HG03060 (cell line): Measurements from ENCODE around the gene GFI1B.
"Not testable (repeated sequence)": the region's sequence is repeated elsewhere in the genome, so short reads cannot be mapped to it uniquely, and the experiment has no call there.

Experiments
- ATAC-seq: cut with Tn5 transposase; IDR thresholded peaks from one replicate; pipeline ENCODE4 v1.9.1; 2021; ENCODE audit warnings: low read depth, moderate number of reproducible peaks; ENCODE audit not compliant: unreplicated experiment

The GFI1B gene

DNA sequence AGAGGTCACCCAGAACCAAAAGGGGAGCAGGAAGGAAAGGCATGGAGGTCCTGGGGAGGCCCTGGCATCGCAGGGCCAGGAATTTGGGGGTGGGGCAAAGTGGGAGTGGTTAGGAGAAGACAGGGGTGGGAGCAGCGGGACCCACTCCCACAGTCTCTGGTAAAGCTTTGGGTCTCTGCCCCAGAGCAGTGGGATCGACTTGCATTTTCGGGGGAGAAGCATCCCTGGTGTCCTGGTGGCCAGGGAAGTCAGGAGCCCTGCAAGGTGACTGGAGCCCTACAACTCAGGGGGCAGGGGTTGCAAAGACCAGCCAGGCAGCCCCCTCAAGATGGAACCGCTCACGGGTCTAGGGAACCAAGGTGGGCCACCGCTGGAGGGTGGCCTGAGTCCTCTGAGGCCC lies 29.9 kb downstream of the GFI1B start:
- no peak for ATAC-seq

GRCh38 chr9:133008824-133009223 lies 30.3 kb downstream of the GFI1B start:
- ATAC-seq = no peak

DNA sequence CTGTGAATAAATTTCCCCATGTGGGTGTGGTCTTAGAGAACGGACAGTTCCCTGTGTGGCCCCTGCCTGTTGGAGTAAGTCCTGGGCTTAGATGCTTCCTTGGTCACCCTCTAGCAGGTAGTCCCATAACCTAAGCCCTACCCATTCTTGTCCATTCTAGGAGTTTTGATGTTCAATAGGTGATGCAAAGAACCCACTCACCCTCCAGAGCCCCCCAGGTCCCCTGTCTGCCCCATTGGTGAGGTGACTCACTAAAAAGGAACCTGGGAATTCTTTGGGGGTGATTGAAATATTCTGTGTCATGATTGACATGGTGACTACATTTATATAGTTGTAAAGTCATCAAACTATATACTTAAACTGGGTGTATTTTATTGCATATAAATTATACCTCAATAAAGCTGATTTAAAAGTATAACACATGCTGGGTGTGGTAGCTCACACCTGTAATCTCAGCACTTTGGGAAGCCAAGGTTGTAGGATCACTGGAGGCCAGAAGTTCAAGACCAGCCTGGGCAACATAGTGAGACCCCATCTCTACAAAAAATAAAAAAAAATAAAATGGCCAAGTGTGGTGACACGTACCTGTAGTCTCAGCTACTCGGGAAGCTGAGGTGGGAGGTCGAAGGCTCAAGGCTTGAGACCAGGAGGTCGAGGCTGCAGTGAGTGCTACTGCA lies 31.6 kb downstream of the GFI1B start:
- no peak for ATAC-seq

DNA sequence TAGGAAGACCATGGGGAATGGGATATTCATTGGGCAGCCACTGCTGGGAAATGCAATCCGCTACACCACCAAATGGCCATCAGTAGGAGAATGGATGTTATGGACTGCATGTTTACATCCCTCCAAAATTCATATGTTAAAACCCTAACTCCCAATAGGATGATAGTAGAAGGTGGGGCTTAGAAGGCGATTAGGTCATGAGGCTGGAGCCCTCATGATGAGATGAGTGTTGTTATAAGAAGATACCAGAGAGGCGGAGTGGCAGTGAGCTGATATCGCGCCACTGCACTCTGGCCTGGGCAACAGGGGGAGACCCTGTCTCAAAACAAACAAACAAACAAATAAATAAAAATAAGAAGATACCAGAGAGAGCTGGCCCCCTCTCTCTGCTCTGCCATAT lies 36.2 kb downstream of the GFI1B start:
- ATAC-seq = no peak

DNA sequence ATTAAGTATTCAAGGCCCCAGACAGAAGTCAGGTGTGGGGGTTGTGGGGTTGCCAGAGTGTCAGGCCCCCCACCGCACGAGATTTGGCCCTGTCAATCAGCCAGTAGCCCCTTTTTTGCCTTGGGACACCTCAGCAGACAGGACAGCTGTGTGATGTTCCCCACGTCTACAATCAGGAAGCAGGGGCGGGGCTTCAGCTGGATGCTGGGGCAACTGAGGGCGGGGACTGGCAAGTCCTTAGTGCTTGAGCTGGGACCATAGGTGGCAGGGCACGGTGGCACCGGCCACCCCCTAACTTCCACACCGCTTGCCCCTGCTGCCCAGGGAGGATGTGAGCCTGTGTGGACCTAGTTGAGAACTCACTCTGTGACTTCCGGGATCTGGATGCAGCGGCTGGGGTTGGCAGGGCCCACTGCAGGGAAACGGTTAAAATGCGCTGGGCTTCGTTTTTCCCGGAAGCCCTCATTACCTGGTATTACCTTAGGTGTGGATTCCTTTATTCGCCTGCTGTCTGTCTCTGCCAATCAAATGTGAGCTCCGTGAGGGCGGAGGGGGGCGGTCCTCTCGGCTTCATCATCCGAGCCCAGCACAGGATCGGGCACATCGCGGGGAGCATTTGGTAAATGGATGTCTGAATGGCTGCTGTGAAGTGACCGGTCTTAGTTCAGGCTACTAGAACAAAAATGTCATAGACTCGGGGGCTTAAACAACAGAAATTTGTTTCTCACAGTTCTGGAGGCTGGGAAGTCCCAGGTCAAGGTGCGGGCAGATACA lies 44.8 kb downstream of the GFI1B start:
- no peak for ATAC-seq

DNA sequence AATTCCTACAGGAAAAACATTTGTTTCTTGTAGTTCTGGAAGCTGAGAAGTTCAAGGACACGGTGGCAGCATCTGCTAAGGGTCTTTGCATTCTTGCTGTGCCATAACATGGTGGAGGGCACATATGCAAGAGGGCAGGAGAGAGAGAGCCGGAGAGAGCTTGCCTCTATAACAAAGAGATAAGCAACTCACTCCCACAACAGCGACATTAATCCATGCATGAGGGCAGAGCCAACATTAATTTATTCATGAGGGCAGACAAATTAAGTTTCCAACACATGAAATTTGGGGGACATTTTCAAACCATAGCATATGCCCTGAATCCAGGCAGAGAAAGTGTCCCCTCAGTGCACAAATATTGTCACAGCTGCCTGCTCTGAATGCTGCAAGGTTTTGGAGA lies 47.9 kb downstream of the GFI1B start:
- no peak for ATAC-seq

GRCh38 chr9:133027134-133027533 lies 48.6 kb downstream of the GFI1B start:
- no peak for ATAC-seq

DNA sequence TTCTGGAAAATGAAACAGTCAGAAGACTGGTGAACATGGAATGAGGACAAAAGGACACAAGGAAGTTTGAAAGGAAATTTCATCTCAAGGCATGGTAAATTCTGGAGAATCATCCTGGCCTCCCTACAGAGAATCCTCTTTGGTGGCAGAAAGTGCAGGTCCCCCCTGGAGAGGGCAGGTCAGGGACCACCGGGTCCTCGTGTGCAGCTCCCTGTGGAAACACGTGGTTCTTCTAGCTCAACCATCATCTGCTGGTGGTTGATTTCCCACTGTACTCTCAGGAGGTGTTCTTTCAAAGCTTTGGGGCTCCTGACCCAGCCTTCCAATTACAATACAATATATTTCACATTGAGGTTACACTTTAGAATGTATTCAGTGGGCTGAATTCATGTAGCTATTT lies 49.7 kb downstream of the GFI1B start:
- no peak for ATAC-seq

- ATAC-seq = no peak
These were observed 51.5 kb downstream of the GFI1B start for GRCh38 chr9:133029994-133030316.

GRCh38 chr9:133030317-133031129 lies 52.0 kb downstream of the GFI1B start, which contains the start of gene GTF3C5:
Gene GTF3C5 (plus strand): TSS chr9:133030997. CDS start chr9:133031012, 15 bp downstream.
- ATAC-seq = peak; percentile 89

DNA sequence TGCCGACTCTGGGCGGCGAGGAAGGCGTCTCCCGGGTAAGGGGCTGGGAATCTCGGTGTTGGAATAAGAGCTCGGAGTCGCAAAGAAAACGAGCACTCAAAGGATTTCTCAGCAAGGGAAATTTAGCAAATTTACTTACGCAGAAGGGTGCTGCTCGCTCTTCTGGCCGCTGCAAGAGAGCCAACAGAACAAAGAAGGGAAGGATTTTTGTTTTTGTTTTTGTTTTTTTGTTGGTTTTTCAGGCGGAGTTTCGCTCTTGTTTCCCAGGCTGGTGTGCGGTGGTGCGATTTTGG lies 52.6 kb downstream of the GFI1B start:
- no peak for ATAC-seq

DNA sequence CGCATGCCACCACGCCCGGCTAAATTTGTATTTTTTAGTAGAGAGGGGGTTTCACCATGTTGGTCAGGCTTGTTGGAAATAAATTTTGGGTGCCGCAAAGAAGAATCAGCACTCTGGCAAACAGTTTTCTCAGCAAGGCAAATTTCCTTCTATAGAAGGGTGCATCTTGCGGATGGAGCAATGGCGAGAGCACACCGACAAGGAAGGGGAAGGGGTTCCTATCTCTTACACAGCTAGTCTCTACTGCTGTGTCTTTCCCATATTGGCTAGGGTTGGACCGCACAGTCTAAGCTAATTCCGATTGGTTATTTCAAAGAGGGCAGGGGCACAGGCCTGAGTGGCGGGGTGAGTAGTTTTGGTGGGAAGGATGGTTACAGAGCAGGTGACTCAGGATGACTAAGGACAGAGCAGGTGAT lies 53.0 kb downstream of the GFI1B start:
- ATAC-seq = no peak

DNA sequence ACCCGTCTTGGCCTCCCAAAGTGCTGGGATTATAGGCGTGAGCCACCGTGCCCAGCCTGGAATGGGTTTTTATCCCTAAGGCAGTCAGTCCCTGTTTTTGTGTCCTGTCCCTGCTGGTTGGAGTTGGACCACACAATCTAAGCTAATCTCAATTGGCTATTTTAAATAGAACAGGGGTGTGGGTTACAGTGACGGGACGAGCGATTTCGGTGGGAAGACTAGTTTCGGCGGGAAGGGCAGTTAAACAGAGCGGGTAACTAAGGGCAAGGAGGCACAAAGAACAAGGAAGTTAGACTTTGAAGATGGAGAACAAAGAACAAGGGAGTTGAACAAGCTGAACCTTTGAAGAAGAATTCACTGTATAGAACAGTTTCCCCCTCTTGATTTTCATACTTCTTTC lies 53.7 kb downstream of the GFI1B start:
- ATAC-seq = no peak

DNA sequence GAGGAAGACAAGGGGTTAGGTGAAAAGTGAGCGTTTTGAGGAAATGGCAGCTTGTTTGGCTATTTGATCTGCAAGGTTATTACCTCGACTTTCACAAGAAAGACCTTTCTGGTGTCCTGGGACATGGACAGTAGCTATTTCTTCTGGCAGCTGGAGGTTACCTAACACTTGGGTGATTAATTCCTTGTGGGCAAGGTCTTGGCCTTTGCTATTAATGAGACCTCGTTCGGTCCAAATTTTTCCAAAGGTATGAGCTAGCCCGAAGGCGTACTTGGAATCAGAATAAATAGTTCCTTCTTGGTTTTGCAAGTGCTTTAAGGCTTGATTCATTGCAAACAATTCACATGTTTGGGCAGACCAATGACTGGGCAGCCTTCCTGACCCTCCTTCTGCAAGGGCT lies 57.2 kb downstream of the GFI1B start:
- ATAC-seq = no peak

DNA sequence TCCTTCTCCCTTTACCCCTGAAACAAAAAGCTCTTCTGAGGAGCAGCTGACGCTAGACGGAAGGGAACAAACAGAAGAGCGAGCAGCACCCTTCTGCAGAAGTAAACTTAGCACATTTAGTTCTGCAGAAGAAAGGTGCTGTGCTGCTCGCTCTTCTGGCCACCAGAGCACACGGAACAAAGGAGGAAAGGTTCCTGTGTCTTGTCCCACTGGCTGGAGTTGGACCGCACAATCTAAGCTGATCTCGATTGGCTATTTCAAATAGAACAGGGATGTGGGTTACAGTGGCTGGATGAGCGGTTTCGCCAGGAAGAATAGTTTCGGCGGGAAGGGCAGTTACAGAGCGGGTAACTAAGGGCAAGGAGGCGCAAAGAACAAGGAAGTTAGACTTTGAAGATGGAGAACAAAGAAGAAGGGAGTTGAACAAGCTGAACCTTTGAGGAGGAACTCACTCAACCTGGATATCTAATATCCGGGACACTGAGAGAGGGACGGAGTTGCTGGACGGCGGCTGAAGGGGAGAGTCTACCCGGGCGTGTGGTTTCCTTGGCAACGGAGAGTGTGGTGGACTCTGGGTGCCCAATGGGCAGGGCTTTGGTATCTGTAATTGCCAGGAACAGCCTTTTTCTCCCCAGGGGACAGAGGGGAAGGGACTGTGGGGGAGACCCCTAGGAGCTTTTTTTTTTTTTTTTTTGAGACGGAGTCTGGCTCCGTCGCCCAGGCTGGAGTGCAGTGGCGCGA lies 59.5 kb downstream of the GFI1B start:
- ATAC-seq = no peak

- ATAC-seq = not testable (repeated sequence)
These were observed 62.5 kb downstream of the GFI1B start for GRCh38 chr9:133040892-133041479.
